Tibial nerve (tissue), 4 donors: ENCODE measurements around the gene NEB.

Source experiments
- EP300 ChIP-seq, 2 donors: sonication (generic); formaldehyde crosslinking; IDR thresholded peaks; one replicate each; pipeline ENCODE4 v1.6.1; 2017; ENCODE audit warnings: antibody characterized with exemption in 2 of 2, mild to moderate bottlenecking in 1 of 2
- TF ChIP-seq, protein P1 (sequence below), 5 experiments: fragments of 200-600 bp in 3 of 5; fragments of 450-650 bp in 2 of 5; sonication (generic) in 3 of 5; IDR thresholded peaks; one replicate each; pipeline ENCODE4 v1.5.1; 2016 to 2019; ENCODE audit warnings: antibody characterized with exemption in 5 of 5, mild to moderate bottlenecking in 3 of 5, moderate library complexity in 2 of 5

DNA sequence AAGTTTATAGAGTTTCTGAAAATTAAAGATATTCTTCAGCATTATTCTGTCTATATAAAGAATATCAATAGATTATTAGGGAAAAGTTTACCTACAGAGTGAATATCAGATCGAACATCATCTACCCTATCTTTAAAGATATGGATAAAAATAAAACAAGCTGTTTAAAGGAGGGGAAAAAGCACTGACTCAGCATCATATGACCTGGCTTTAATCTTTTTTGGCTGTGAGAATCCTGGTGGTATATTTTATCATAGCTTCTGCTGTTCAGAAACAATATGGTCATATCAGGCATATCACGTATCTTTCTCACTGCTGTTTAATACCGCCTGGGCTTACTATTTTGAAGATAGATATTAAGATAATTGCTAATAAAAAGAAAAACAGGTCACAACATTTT, 80.2 kb downstream of the NEB start:
- TF ChIP-seq, protein P1, sequence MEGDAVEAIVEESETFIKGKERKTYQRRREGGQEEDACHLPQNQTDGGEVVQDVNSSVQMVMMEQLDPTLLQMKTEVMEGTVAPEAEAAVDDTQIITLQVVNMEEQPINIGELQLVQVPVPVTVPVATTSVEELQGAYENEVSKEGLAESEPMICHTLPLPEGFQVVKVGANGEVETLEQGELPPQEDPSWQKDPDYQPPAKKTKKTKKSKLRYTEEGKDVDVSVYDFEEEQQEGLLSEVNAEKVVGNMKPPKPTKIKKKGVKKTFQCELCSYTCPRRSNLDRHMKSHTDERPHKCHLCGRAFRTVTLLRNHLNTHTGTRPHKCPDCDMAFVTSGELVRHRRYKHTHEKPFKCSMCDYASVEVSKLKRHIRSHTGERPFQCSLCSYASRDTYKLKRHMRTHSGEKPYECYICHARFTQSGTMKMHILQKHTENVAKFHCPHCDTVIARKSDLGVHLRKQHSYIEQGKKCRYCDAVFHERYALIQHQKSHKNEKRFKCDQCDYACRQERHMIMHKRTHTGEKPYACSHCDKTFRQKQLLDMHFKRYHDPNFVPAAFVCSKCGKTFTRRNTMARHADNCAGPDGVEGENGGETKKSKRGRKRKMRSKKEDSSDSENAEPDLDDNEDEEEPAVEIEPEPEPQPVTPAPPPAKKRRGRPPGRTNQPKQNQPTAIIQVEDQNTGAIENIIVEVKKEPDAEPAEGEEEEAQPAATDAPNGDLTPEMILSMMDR (IDR thresholded peaks at IDR 0.05): no peak
- no peak for TF ChIP-seq EP300 (IDR thresholded peaks at IDR 0.05)
